SIG-M5 treated with dmso at 0.1 percent for 504 hours (cell line): ENCODE measurements around the gene ZDHHC7.
"Not testable (repeated sequence)": the region's sequence is repeated elsewhere in the genome, so short reads cannot be mapped to it uniquely, and the experiment has no call there.

ENCODE experiments used
- DNase-seq: peaks from one replicate; lab custom pipeline; 2025; ENCODE audit not compliant: unreplicated experiment; lab: John Stamatoyannopoulos, UW

Gene ZDHHC7

DNA sequence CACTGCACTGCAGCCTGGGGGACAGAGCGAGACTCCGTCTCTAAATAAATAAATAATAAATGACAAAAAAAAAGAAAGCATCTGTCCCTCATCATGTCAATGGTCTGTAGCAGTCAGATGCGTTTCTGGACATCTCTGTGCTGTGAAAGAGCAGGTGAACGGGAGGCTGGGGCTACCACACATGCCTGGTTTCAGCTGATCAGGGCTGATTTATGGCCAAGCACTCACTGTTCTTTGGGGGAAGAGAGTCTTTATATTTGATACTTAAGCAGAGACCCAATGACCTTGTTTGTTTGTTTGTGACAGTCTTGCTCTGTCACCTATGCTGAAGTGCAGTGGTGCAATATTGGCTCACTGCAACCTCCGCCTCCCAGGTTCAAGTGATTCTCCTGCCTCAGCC is 33.7 kb upstream of the ZDHHC7 start:
- DNase-seq = no peak

DNA sequence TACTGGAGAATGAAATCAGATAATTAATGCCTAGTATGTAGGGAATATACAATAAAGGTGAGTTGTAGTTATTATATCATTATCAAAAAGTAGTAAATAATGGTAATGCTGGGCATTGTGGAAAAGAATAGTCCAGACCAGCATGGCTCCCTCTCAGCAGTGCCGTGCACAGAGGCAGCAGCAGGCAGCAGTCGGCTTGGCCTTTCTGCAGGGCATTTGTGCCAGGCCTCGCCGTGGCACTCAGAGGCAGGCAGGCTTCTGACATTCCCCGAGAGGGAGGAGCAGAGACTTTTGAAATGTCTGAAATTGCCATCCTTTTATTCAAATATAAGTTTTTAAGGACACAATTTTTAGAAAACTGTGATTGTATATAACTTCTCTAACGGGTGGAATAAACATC is 31.3 kb upstream of the ZDHHC7 start:
- no peak for DNase-seq

DNA sequence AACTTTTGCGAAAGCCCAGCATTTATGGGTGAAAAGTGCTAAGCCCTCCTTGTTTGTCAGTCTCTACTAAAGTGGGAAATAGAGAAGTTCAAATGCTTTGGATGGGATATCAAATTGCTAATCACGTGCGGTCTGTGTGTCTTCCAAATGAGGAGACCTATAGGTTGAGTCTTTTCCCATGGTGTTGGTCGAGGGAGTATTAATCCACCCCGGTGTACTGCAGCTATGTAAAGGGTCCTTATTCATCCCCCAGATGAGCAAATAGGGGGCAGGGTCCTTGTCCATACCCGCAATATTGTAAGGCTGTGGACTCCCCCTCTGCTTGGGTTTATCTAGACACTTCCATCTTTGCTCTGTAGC is 30.8 kb upstream of the ZDHHC7 start:
- no peak for DNase-seq

GRCh38 chr16:85041219-85042166 is 30.2 kb upstream of the ZDHHC7 start:
- no peak for DNase-seq

DNA sequence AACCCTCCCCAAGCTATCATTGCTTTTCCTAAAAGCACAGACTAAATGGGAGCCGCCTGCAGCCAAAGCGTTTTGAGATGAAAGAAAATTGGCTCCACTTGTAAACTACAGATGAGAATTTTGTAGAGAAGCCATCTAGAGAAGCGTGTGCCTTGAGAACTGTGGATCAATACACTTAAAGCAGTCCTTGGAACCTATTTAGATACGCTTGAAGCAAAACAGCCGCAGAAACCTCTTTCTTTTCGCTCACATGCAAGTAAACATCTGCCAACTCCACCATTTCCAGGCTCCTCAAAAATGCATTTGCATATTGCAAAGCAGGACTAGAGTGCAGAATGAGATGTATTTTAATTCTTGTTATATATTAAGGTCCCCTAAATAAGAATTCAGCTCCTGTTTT is 29.4 kb upstream of the ZDHHC7 start:
- DNase-seq = no peak

GRCh38 chr16:85037721-85038120 is 26.4 kb upstream of the ZDHHC7 start:
- DNase-seq = no peak

DNA sequence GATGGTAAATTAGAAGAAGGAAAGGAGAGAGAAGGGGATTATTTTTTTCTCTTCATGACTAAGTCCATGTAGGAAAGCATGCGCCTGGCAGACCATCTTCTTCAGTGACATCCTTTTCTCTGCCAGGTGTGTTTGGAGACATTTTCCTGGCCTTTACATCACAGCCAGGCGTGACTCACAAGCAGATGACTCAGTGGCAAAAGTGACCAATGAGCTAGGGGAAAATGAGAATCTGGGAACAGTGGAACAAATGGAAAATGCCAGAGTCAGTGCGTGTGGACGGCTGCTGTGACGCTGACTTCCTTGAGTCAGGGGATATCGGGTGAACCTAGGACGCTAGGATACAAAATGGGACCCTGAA is 25.7 kb upstream of the ZDHHC7 start:
- DNase-seq = no peak

GRCh38 chr16:85036236-85037049 is 25.1 kb upstream of the ZDHHC7 start:
- DNase-seq = no peak

DNA sequence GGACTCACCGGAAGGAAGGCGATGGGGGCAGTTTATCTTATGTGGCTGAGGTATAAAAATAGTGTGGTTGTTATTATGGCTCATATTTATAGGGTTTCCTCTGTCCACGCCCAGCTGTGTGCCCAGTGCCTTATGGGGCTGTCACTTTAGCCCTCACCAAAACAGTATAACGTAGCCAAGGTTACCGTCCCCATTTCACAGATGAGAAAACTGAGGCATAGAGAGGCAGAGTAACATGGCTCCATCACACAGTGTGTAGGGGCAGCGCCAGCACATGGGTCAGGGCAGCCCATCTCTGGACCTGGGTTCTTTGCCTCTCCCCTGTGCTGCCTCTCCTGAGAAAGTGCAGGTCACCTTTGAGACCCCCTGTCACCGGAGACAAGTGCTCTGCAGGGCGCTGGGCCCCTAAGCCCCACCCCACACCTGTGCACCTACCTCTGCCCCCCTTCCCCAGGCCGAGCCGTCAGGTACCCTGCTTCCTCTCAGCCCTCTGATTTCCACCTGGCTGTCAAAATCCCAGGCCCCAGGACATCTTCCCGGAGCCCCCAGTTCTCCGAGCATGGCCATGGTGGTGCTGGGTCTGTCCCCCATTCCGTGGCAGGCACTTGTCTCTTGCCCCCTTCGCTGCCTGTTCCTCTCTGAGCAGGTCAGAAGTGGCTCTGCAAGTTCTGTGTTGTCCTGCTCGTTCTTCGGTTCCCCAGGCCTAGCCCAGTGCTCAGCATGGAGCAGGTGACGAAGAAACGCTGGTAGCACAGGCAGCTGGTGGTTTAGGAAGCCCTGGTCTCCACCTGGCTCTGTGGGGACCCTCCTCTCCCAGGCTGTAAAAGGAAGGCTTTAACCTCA is 23.5 kb upstream of the ZDHHC7 start:
- no peak for DNase-seq

- DNase-seq = no peak
Observed at GRCh38 chr16:85033171-85033570, 21.8 kb upstream of the ZDHHC7 start.

DNA sequence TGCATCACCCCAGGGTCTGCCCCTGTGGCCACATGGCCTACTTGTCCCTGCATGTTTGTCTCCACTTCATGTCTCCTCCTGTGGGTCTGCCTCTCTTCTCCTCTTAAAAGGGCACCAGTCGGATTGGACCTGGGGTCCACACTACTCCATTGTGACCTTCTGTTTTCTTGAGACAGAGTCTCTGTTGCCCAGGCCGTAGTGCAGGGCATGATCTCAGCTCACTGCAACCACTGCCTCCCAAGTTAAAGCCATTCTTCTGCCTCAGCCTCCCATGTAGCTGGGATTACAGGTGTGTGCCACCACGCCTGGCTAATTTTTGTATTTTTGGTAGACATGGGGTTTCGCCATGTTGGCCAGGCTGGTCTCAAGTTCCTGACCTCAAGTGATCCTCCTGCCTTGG is 20.9 kb upstream of the ZDHHC7 start:
- DNase-seq = not testable (repeated sequence)

GRCh38 chr16:85031451-85031850 is 20.1 kb upstream of the ZDHHC7 start:
- DNase-seq = no peak

DNA sequence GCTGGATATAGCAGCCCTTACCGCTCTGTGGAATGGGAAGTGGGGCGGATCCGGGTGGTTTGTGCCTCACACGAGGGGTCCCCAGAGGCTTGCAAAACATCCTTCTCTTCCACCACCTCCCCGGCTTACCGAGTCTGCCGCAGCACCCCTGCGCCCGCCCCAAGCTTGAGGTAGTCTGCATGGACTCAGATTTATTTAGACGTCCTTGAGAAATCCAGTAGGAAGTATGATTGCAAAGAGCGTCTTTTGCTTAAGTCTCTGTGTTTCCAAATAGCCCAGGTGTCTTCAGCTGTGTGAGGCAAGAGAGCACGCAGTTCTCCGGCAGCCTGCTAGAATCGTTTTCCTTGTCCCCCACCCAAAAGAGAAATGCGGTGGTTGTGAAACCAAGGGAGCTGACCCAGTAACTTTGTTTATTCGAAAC is 18.7 kb upstream of the ZDHHC7 start:
- peak; percentile 85 for DNase-seq

GRCh38 chr16:85029408-85029784 is 18.1 kb upstream of the ZDHHC7 start:
- peak; percentile 84 for DNase-seq

- DNase-seq = no peak
Observed at GRCh38 chr16:85028685-85029407, 17.5 kb upstream of the ZDHHC7 start.

DNA sequence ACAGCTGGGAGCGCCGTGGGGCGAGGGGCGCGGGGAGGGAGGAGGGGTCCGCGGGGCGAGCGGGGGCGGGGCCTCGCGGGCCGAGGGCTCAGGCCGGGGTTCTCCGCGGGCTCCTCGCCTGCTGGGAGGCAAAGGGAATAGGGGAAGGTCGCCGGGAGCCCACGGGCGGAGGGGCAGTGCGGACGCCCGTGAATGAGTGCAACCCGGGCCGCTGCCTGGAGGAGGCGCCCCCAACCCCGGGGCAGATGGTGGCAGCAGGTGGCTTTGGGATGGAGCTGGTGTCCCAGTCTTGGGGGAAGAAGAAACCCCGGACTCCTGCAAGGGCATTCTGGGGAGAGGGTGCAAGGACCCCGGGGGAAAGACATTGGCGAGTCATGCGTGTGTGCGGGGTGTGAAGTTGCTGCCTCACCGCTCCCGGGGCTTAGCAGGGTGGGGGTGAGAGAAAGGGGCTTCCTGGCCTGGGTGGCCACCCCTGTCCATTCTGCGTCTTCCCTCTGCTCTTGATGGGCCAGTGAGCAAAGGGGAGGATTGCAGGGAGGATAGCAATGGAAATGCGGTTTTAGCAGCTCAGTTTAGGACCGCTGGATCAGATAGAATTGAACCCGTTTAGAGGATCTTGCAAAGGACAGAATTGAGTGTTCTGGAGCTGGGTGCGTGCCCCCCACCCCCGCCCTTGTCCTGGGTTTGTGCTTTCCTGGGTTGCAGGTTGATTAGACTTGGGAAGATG is 16.8 kb upstream of the ZDHHC7 start:
- DNase-seq = no peak

- peak; percentile 77 for DNase-seq
Observed at GRCh38 chr16:85027349-85027957, 16.1 kb upstream of the ZDHHC7 start, which contains the start of gene KIAA0513. Gene KIAA0513, plus strand, starts transcription at chr16:85027795. Its CDS starts 39,277 bp downstream, at chr16:85067072.

GRCh38 chr16:85026703-85027102 is 15.4 kb upstream of the ZDHHC7 start:
- DNase-seq = peak; percentile 29
